Ovary (tissue), 9 donors: ENCODE results near the gene GP9. TPM values are rescaled to one million over a fixed set of nuclear protein-coding genes. Genes with fewer than 3 reads are reported as not detected.

Source experiments
- DNase-seq, 5 donors: peaks; one replicate each; pipeline ENCODE4 v3.0.0-alpha.2; 2019 to 2020
- H3K27ac ChIP-seq, 2 donors: fragments of 200-600 bp; one replicate each; pipeline versions ENCODE4 v1.5.1 to v1.8.0; 2019 to 2022
- H3K27me3 ChIP-seq: fragments of 200-600 bp; one replicate; pipeline ENCODE4 v1.8.0; 2022
- H3K36me3 ChIP-seq: fragments of 200-600 bp; sonication (generic); one replicate; pipeline ENCODE4 v1.5.1; 2019
- H3K4me1 ChIP-seq: one replicate; pipeline ENCODE4 v1.8.1; 2013; ENCODE audit warnings: mild to moderate bottlenecking, moderate library complexity; ENCODE audit not compliant: insufficient read depth
- H3K4me3 ChIP-seq: fragments of 200-600 bp; sonication (generic); one replicate; pipeline ENCODE4 v1.5.1; 2017
- H3K9me3 ChIP-seq, 2 donors: fragments of 200-600 bp in 1 of 2; sonication (generic) in 1 of 2; one replicate each; pipeline versions ENCODE4 v1.5.1 to v1.8.1; 2013 to 2019; ENCODE audit warnings: mild to moderate bottlenecking in 1 of 2, moderate library complexity in 1 of 2
- CTCF ChIP-seq, 3 donors: fragments of 450-650 bp in 2 of 3; fragments of 200-600 bp in 1 of 3; IDR thresholded peaks; one replicate each; pipeline versions ENCODE4 v1.5.1 to v1.8.0; 2016 to 2022; ENCODE audit warnings: antibody characterized with exemption in 3 of 3, mild to moderate bottlenecking in 1 of 3
- EP300 ChIP-seq: sonication (generic); formaldehyde crosslinking; IDR thresholded peaks from one replicate; pipeline ENCODE4 v1.6.1; 2017; ENCODE audit warnings: antibody characterized with exemption
- POLR2A ChIP-seq: fragments of 450-650 bp; IDR thresholded peaks from one replicate; pipeline ENCODE4 v1.6.1; 2017; ENCODE audit warnings: antibody characterized with exemption, mild to moderate bottlenecking, moderate library complexity
- WGBS, 3 donors: extraction: QIAGEN DNeasy Blood & Tissue Kit in 1 of 3; methylation state at CpG; one replicate each; pipeline versions ENCODE4 v1.1.5 to v1.1.7; 2013 to 2017; 5-methylcytosine and 5-hydroxymethylcytosine counted together
- intact Hi-C, 4 donors: fragments of 100-400 bp; cut with DNase I; formaldehyde crosslinking; loops; one replicate each; pipeline versions ENCODE4 v1.11.0 to v1.15.1; 2022 to 2023
- polyA plus RNA-seq, 2 donors: library from polyadenylated mRNA; stranded (reverse); fragments of 200-250 nt in 1 of 2; fragments of 350-450 nt in 1 of 2; fragmentation: Illumina TruSeq in 1 of 2; extraction: RNeasy Lipid Tissue Mini Kit (QIAGEN cat#74804) in 1 of 2; gene quantifications; one replicate each; pipeline ENCODE4 v1.2.3, GENCODE V29; 2013 to 2014
- total RNA-seq, 7 donors: library from RNA; depleted of rRNA in 2 of 7; stranded (reverse); fragments of >200 nt in 2 of 7; fragmentation: NEBNext Ultra II Directional in 3 of 7; extraction: Animal tissue kit (Norgen Biotek cat#: 25700) in 3 of 7; gene quantifications; one replicate each; pipeline versions ENCODE4 v1.1.0 to v1.2.4, GENCODE V29; 2016 to 2023
- donor health status: DM: no; HTN: no; CAD: no; lungs with moderate emphysema.
- donor health status: DM: no; HTN: no; CAD: no.
- donor health status: Bipolar disorder and iron deficiency.
- donor health status: DM: yes; HTN: yes; CAD: no.
- donor health status: DM: no; HTN: no; CAD: no.
- donor health status: DM: yes; HTN: yes; CAD: no.

Gene GP9
- total and polyA plus RNA-seq, 9 donors: not detected

DNA sequence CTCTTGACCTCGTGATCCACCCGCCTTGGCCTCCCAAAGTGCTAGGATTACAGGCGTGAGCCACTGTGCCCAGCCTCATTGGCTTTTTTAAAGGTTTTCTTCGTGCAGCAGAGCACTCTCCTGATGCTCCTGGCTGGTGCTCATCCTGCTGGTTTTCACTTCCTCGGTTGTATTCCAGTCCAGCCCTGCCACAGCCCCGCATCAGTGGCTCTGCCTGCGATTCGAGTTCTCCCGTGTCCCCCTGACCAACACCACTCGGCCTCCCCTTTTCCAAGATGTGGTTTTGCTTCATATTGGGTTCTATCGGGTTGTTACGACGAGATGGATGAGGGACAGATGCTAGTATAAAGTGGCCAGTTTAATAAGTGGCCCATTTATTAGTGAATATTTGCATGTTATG, 31.7 kb upstream of the GP9 start:
- H3K27me3 ChIP-seq: no peaks in the 10 kb centered on the region
- H3K4me1 ChIP-seq: peaks cover 6% of the 10 kb centered on the region
- H3K4me3 ChIP-seq: no peak overlapping the region
- TF ChIP-seq POLR2A: no peak
- no peak for TF ChIP-seq EP300
- no peak for TF ChIP-seq CTCF (IDR thresholded peaks at IDR 0.05)
- 93 to 94% (median 93%) methylated on average over 13 of the region's 13 CpGs for WGBS, 3 donors
- no peaks in the 10 kb centered on the region for H3K36me3 ChIP-seq
- intact Hi-C loops: no loop called here
- peak in 2 of 5 donors; percentile 6 to 17 for DNase-seq
- H3K9me3 ChIP-seq: no peaks in the 10 kb centered on the region
- no peak overlapping the region for H3K27ac ChIP-seq

DNA sequence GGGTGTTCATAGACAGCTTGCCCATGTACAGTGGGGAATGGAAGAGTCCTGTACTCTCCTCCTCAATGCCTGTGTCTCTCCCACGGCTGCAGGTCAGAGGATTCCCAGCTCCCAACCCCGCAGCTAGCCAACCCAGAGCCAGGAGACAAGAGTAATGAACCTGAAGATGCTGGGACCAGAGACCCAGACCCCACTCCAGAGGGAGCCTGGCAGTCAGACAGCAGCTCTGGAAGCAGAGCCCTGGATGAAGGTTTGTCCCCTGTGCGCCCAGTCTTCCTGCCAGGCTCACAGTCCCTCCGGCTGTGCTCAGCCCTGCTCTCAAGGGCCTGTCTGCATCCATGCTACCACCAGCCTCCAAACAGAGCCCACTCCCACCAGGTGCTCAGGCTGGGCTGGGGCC, 30.0 kb upstream of the GP9 start:
- no peak overlapping the region for H3K4me3 ChIP-seq
- no peaks in the 10 kb centered on the region for H3K27me3 ChIP-seq
- H3K9me3 ChIP-seq: no peaks in the 10 kb centered on the region
- intact Hi-C loops: no loop called here
- H3K27ac ChIP-seq: no peak overlapping the region
- peaks cover 6% of the 10 kb centered on the region for H3K4me1 ChIP-seq
- TF ChIP-seq POLR2A (no peak), EP300 (no peak), CTCF (IDR thresholded peaks at IDR 0.05) (no peak)
- 92 to 97% (median 93%) methylated on average over 4 of the region's 4 CpGs for WGBS, 3 donors
- DNase-seq: peak in 2 of 5 donors; percentile 11 to 16
- no peaks in the 10 kb centered on the region for H3K36me3 ChIP-seq

- H3K27me3 ChIP-seq: no peaks in the 10 kb centered on the region
- TF ChIP-seq EP300 (no peak), POLR2A (no peak), CTCF (IDR thresholded peaks at IDR 0.05) (no peak)
- WGBS, 3 donors: 76 to 93% (median 78%) methylated on average over 9 to 10 of the region's 10 CpGs
- H3K27ac ChIP-seq: no peak overlapping the region
- intact Hi-C loops: no loop called here
- H3K4me3 ChIP-seq: no peak overlapping the region
- peak in 2 of 5 donors; percentile 11 to 20 for DNase-seq
- no peaks in the 10 kb centered on the region for H3K36me3 ChIP-seq
- H3K4me1 ChIP-seq: peaks cover 4% of the 10 kb centered on the region
- no peaks in the 10 kb centered on the region for H3K9me3 ChIP-seq
These were observed 28.9 kb upstream of the GP9 start for GRCh38 chr3:129031476-129032215.

- Histone ChIP-seq H3K4me1 (no peaks in the 10 kb centered on the region), H3K27me3 (no peaks in the 10 kb centered on the region), H3K27ac (no peak overlapping the region), H3K4me3 (no peak overlapping the region), H3K9me3 (no peaks in the 10 kb centered on the region), H3K36me3 (no peaks in the 10 kb centered on the region)
- peak in 1 of 5 donors; percentile 7 for DNase-seq
- intact Hi-C loops: no loop called here
- TF ChIP-seq CTCF (IDR thresholded peaks at IDR 0.05) (no peak), EP300 (no peak), POLR2A (no peak)
- 78 to 81% (median 80%) methylated on average over 14 of the region's 14 CpGs for WGBS, 3 donors
These were observed 27.9 kb upstream of the GP9 start for GRCh38 chr3:129032716-129033115.
